Neuronal stem cell (in vitro differentiated cells): ENCODE results near the gene SND1.

Experiments used
- DNase-seq: peaks from one replicate; pipeline ENCODE4 v3.0.0-alpha.2; 2013; ENCODE audit warnings: low spot score
- H2AFZ ChIP-seq: one replicate; pipeline ENCODE4 v1.6.1; 2013; ENCODE audit warnings: mild to moderate bottlenecking, low read length, inconsistent platforms
- H2AK5ac ChIP-seq: 2 replicates; pipeline ENCODE4 v1.6.1; 2013; ENCODE audit warnings: low read depth, mild to moderate bottlenecking, inconsistent platforms, low read length, moderate library complexity, mixed read lengths
- H2BK120ac ChIP-seq: 2 replicates; pipeline ENCODE4 v1.6.1; 2013; ENCODE audit warnings: low read depth, mild to moderate bottlenecking, inconsistent platforms, low read length, moderate library complexity, mixed read lengths
- H2BK12ac ChIP-seq: one replicate; pipeline ENCODE4 v1.6.1; 2013; ENCODE audit warnings: low read length, inconsistent platforms
- H2BK15ac ChIP-seq: 2 replicates; pipeline ENCODE4 v1.6.1; 2013; ENCODE audit warnings: mild to moderate bottlenecking, low read length, inconsistent platforms, mixed read lengths
- H2BK5ac ChIP-seq: one replicate; pipeline ENCODE4 v1.6.1; 2013; ENCODE audit warnings: inconsistent platforms, mild to moderate bottlenecking, low read length, moderate library complexity
- H3K14ac ChIP-seq: one replicate; pipeline ENCODE4 v1.6.1; 2013; ENCODE audit warnings: low read length, inconsistent platforms
- H3K18ac ChIP-seq: 2 replicates; pipeline ENCODE4 v1.6.1; 2013; ENCODE audit warnings: low read length, inconsistent platforms
- H3K23ac ChIP-seq: 2 replicates; pipeline ENCODE4 v1.6.1; 2013; ENCODE audit warnings: low read depth, mild to moderate bottlenecking, mixed read lengths, low read length, inconsistent platforms; ENCODE audit not compliant: poor library complexity
- H3K27ac ChIP-seq: replicated peaks from 3 replicates; pipeline ENCODE4 v1.5.1; 2013; ENCODE audit warnings: low read length, inconsistent platforms
- H3K27me3 ChIP-seq, 3 experiments: 2 replicates each; pipeline ENCODE4 v1.6.1; 2013; ENCODE audit warnings: low read length in 3 of 3, mild to moderate bottlenecking in 2 of 3, inconsistent platforms in 1 of 3, low read depth in 1 of 3, mixed read lengths in 1 of 3, moderate library complexity in 1 of 3; ENCODE audit not compliant: control insufficient read depth in 3 of 3, insufficient read depth in 3 of 3
- H3K36me3 ChIP-seq, 2 donors: replicated peaks in 1 of 2; 2 replicates each; pipeline ENCODE4 v1.6.1; 2013; ENCODE audit warnings: low read length in 2 of 2; ENCODE audit not compliant: control insufficient read depth in 2 of 2, insufficient read depth in 2 of 2
- H3K4ac ChIP-seq: 2 replicates; pipeline ENCODE4 v1.6.1; 2013; ENCODE audit warnings: inconsistent platforms, mild to moderate bottlenecking, low read length, moderate library complexity
- H3K4me1 ChIP-seq, 2 donors: 1 replicate in 1 of 2; 2 replicates in 1 of 2; pipeline ENCODE4 v1.6.1; 2013; ENCODE audit warnings: low read length in 2 of 2, low read depth in 1 of 2; ENCODE audit not compliant: control insufficient read depth in 2 of 2, insufficient read depth in 1 of 2
- H3K4me2 ChIP-seq: one replicate; pipeline ENCODE4 v1.6.1; 2013; ENCODE audit warnings: mild to moderate bottlenecking, low read length, inconsistent platforms; ENCODE audit not compliant: insufficient read depth, poor library complexity, severe bottlenecking
- H3K4me3 ChIP-seq, 2 donors: 2 replicates each; pipeline ENCODE4 v1.5.1; 2013; ENCODE audit warnings: low read length in 2 of 2, mild to moderate bottlenecking in 2 of 2, inconsistent platforms in 1 of 2, moderate library complexity in 1 of 2
- H3K79me1 ChIP-seq: one replicate; pipeline ENCODE4 v1.6.1; 2013; ENCODE audit warnings: low read depth, mild to moderate bottlenecking, inconsistent platforms, low read length, moderate library complexity
- H3K9ac ChIP-seq: one replicate; pipeline ENCODE4 v1.6.1; 2013; ENCODE audit warnings: mild to moderate bottlenecking, low read depth, low read length, inconsistent platforms; ENCODE audit not compliant: poor library complexity
- H3K9me3 ChIP-seq, 2 donors: replicated peaks in 1 of 2; 2 replicates each; pipeline versions ENCODE3 to v1.6.1; 2013; ENCODE audit warnings: low read length in 2 of 2, mild to moderate bottlenecking in 2 of 2, inconsistent platforms in 1 of 2, low read depth in 1 of 2, mixed read lengths in 1 of 2, moderate library complexity in 1 of 2; ENCODE audit not compliant: control insufficient read depth in 2 of 2, insufficient read depth in 1 of 2
- H4K8ac ChIP-seq: one replicate; pipeline ENCODE4 v1.6.1; 2013; ENCODE audit warnings: low read depth, mild to moderate bottlenecking, inconsistent platforms, low read length, moderate library complexity
- H4K91ac ChIP-seq: one replicate; pipeline ENCODE4 v1.6.1; 2013; ENCODE audit warnings: low read length, low read depth, mild to moderate bottlenecking, inconsistent platforms; ENCODE audit not compliant: poor library complexity
- WGBS, 2 donors: extraction: QIAGEN DNeasy Blood & Tissue Kit; methylation state at CpG; one replicate each; pipeline ENCODE4 v1.1.7; 2013; ENCODE audit warnings: missing lambda C conversion rate in 2 of 2, mixed read lengths in 1 of 2; ENCODE audit not compliant: insufficient read length in 2 of 2, insufficient replicate concordance in 1 of 2; ENCODE audit errors: extremely low coverage in 2 of 2; 5-methylcytosine and 5-hydroxymethylcytosine counted together

Gene SND1

GRCh38 chr7:127968547-127968946, 316.6 kb downstream of the SND1 start:
- Histone ChIP-seq H2AFZ (no peak overlapping the region), H2AK5ac (no peak overlapping the region), H3K4ac (no peak overlapping the region), H3K9me3 (no peaks in the 10 kb centered on the region), H3K4me1 (peaks cover 11 to 15% of the 10 kb centered on the region in 2 donors), H3K4me2 (no peak overlapping the region), H3K14ac (no peak overlapping the region), H3K18ac (no peak overlapping the region), H3K27ac (no peak overlapping the region), H3K23ac (no peak overlapping the region), H3K36me3 (no peaks in the 10 kb centered on the region), H2BK120ac (no peak overlapping the region), H2BK5ac (no peak overlapping the region), H4K8ac (no peak overlapping the region), H3K9ac (no peak overlapping the region), H3K79me1 (no peaks in the 10 kb centered on the region), H2BK15ac (no peak overlapping the region), H3K4me3 (no peak overlapping the region), H2BK12ac (no peak overlapping the region), H3K27me3 (no peaks in the 10 kb centered on the region), H4K91ac (no peak overlapping the region)
- WGBS, 2 donors: no CpG with 5 or more reads among the region's 2 CpGs
- no peak for DNase-seq

GRCh38 chr7:127973832-127974231, 321.8 kb downstream of the SND1 start:
- peaks cover 0 to 9% of the 10 kb centered on the region in 2 donors for H3K36me3 ChIP-seq
- no peak overlapping the region for H3K23ac ChIP-seq
- H3K27ac ChIP-seq: no peak overlapping the region

GRCh38 chr7:127974446-127975035, 322.5 kb downstream of the SND1 start:
- no peak overlapping the region for H3K4me2 ChIP-seq
- no peak overlapping the region for H4K8ac ChIP-seq
- H3K18ac ChIP-seq: no peak overlapping the region
- no peak overlapping the region for H3K23ac ChIP-seq
- H3K4ac ChIP-seq: no peak overlapping the region
- H2BK5ac ChIP-seq: no peak overlapping the region
- no peak for DNase-seq
- H3K27ac ChIP-seq: no peak overlapping the region
- no peak overlapping the region for H3K4me3 ChIP-seq
- H2BK120ac ChIP-seq: no peak overlapping the region
- H3K79me1 ChIP-seq: no peaks in the 10 kb centered on the region
- no peak overlapping the region for H2AK5ac ChIP-seq
- H2AFZ ChIP-seq: no peak overlapping the region
- H3K36me3 ChIP-seq: peaks cover 0 to 9% of the 10 kb centered on the region in 2 donors
- H3K14ac ChIP-seq: no peak overlapping the region
- H3K9ac ChIP-seq: no peak overlapping the region
- H4K91ac ChIP-seq: no peak overlapping the region
- WGBS, 2 donors: no CpG with 5 or more reads among the region's 5 CpGs
- H3K9me3 ChIP-seq: peaks cover 1 to 23% of the 10 kb centered on the region in 2 donors
- H2BK15ac ChIP-seq: no peak overlapping the region
- H3K27me3 ChIP-seq: no peaks in the 10 kb centered on the region
- H3K4me1 ChIP-seq: peaks cover 30 to 31% of the 10 kb centered on the region in 2 donors
- H2BK12ac ChIP-seq: no peak overlapping the region

More at GRCh38 chr7:127973832-127974231, 321.8 kb downstream of the SND1 start:
- Histone ChIP-seq H4K91ac (no peak overlapping the region), H3K79me1 (no peaks in the 10 kb centered on the region), H2BK120ac (no peak overlapping the region), H2AFZ (no peak overlapping the region), H3K9ac (no peak overlapping the region), H3K18ac (no peak overlapping the region), H2AK5ac (no peak overlapping the region), H3K4me2 (no peak overlapping the region), H3K4ac (no peak overlapping the region), H2BK5ac (no peak overlapping the region), H2BK12ac (no peak overlapping the region), H4K8ac (no peak overlapping the region), H3K4me1 (peaks cover 31 to 33% of the 10 kb centered on the region in 2 donors), H3K27me3 (no peaks in the 10 kb centered on the region), H3K14ac (no peak overlapping the region), H3K4me3 (no peak overlapping the region), H2BK15ac (no peak overlapping the region), H3K9me3 (peaks cover 0 to 18% of the 10 kb centered on the region in 2 donors)
- no peak for DNase-seq

- Histone ChIP-seq H3K23ac (no peak overlapping the region), H3K4me2 (peak overlapping the region; percentile 29), H3K4me1 (peaks cover 31% of the 10 kb centered on the region in 2 donors), H2BK120ac (no peak overlapping the region), H4K91ac (no peak overlapping the region), H3K14ac (no peak overlapping the region), H4K8ac (no peak overlapping the region), H2AK5ac (no peak overlapping the region), H3K79me1 (no peaks in the 10 kb centered on the region), H3K27ac (peak overlapping the region; percentile 84), H2BK5ac (no peak overlapping the region), H3K18ac (no peak overlapping the region), H3K36me3 (peaks cover 0 to 9% of the 10 kb centered on the region in 2 donors), H3K9me3 (peaks cover 1 to 23% of the 10 kb centered on the region in 2 donors), H3K27me3 (no peaks in the 10 kb centered on the region), H3K9ac (no peak overlapping the region), H2AFZ (no peak overlapping the region), H3K4me3 (no peak overlapping the region), H2BK12ac (no peak overlapping the region), H3K4ac (no peak overlapping the region), H2BK15ac (no peak overlapping the region)
- no CpG with 5 or more reads among the region's 6 CpGs for WGBS, 2 donors
- peak; percentile 55 for DNase-seq
Observed at GRCh38 chr7:127976056-127976737, 324.2 kb downstream of the SND1 start.
